Esophagus squamous epithelium (tissue), 4 donors: ENCODE measurements around the gene MEAF6.

Source experiments
- CTCF ChIP-seq, 6 experiments: fragments of 450-650 bp in 4 of 6; fragments of 200-600 bp in 2 of 6; sonication (generic) in 2 of 6; IDR thresholded peaks; one replicate each; pipeline ENCODE4 v1.5.1; 2016 to 2019; ENCODE audit warnings: antibody characterized with exemption in 6 of 6, mild to moderate bottlenecking in 4 of 6, moderate library complexity in 4 of 6
- POLR2A ChIP-seq, 4 donors: fragments of 450-650 bp; IDR thresholded peaks; one replicate each; pipeline ENCODE4 v1.6.1; 2017; ENCODE audit warnings: antibody characterized with exemption in 4 of 4, mild to moderate bottlenecking in 4 of 4, moderate library complexity in 3 of 4

GRCh38 chr1:37544530-37544929 is 30.0 kb upstream of the MEAF6 start:
- TF ChIP-seq CTCF (IDR thresholded peaks at IDR 0.05) (no peak), POLR2A (IDR thresholded peaks at IDR 0.05) (no peak)
